Subcutaneous abdominal adipose tissue (tissue), 5 donors: Measurements from ENCODE around the gene PLA2G4F.

Experiments
- H3K27ac ChIP-seq: one replicate; pipeline ENCODE4 v1.7.0; 2013; ENCODE audit warnings: low read depth, mild to moderate bottlenecking, inconsistent platforms, low read length, moderate library complexity
- H3K27me3 ChIP-seq, 5 donors: one replicate each; pipeline ENCODE4 v1.7.0; 2013; ENCODE audit warnings: low read length in 5 of 5, inconsistent platforms in 1 of 5; ENCODE audit not compliant: control insufficient read depth in 5 of 5, insufficient read depth in 4 of 5
- H3K36me3 ChIP-seq, 5 donors: one replicate each; pipeline ENCODE4 v1.7.0; 2013; ENCODE audit warnings: low read length in 5 of 5; ENCODE audit not compliant: control insufficient read depth in 5 of 5, insufficient read depth in 5 of 5
- H3K4me1 ChIP-seq, 5 donors: one replicate each; pipeline ENCODE4 v1.7.0; 2013; ENCODE audit warnings: low read length in 5 of 5, mild to moderate bottlenecking in 3 of 5, moderate library complexity in 1 of 5; ENCODE audit not compliant: control insufficient read depth in 5 of 5, insufficient read depth in 5 of 5
- H3K4me3 ChIP-seq, 5 donors: one replicate each; pipeline ENCODE4 v1.7.0; 2013; ENCODE audit warnings: low read length in 5 of 5, low read depth in 1 of 5
- H3K9ac ChIP-seq, 5 donors: one replicate each; pipeline ENCODE4 v1.7.0; 2013; ENCODE audit warnings: low read length in 5 of 5, mild to moderate bottlenecking in 4 of 5, moderate library complexity in 3 of 5
- H3K9me3 ChIP-seq, 5 donors: one replicate each; pipeline ENCODE4 v1.7.0; 2013; ENCODE audit warnings: low read length in 5 of 5; ENCODE audit not compliant: control insufficient read depth in 5 of 5
- donor health status: healthy.
- donor health status: healthy.
- donor health status: healthy.
- donor health status: healthy.
- donor health status: healthy.

PLA2G4F gene

DNA sequence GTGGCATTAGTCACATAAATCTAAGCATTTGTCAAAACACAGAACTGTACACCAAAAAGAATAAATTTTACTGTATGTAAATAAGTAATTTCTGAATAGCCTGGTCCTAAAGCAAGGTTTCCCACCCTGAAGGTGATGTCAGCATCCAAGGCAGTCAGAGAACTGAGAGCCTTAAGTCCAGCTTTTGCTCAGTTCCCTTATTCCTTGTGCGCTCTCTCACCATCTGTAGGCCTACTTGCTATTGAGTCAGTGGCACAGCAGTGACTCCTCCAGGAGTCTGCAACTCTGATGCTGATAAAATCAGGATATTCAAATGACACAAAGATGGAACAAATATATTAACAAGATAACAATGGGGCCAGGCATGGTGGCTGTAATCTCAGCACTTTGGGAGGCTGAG is 29.4 kb upstream of the PLA2G4F start:
- no peak overlapping the region for H3K27ac ChIP-seq
- no peaks in the 10 kb centered on the region for H3K9me3 ChIP-seq
- H3K4me1 ChIP-seq = peaks cover 0 to 7% (median 0%) of the 10 kb centered on the region in 5 donors
- peaks cover 58 to 88% (median 80%) of the 10 kb centered on the region in 5 donors for H3K36me3 ChIP-seq
- no peaks in the 10 kb centered on the region for H3K27me3 ChIP-seq
- no peak overlapping the region for H3K9ac ChIP-seq
- no peak overlapping the region for H3K4me3 ChIP-seq

DNA sequence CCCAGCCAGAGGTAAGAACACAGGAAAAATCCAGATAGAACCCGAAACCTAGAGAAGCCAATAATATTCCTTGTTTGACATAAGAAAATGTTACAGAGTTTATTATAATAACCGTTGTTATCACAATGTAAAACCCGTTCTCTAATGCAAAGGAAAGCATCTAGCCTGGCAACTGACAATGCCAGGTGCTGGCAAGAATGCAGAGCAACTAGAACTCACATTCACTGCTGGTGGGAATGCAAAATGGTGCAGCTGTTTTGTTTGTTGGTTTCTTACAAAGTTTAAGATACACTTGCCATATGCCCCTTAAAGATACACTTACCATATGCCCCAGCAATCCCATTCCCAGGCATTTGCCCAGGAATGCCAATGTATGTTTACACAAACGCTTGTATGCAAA is 28.3 kb upstream of the PLA2G4F start:
- H3K4me1 ChIP-seq = peaks cover 0 to 7% (median 0%) of the 10 kb centered on the region in 5 donors
- H3K9me3 ChIP-seq = no peaks in the 10 kb centered on the region
- H3K36me3 ChIP-seq = peaks cover 63 to 84% (median 75%) of the 10 kb centered on the region in 5 donors
- H3K9ac ChIP-seq = no peak overlapping the region
- no peak overlapping the region for H3K4me3 ChIP-seq
- no peaks in the 10 kb centered on the region for H3K27me3 ChIP-seq
- H3K27ac ChIP-seq = no peak overlapping the region

DNA sequence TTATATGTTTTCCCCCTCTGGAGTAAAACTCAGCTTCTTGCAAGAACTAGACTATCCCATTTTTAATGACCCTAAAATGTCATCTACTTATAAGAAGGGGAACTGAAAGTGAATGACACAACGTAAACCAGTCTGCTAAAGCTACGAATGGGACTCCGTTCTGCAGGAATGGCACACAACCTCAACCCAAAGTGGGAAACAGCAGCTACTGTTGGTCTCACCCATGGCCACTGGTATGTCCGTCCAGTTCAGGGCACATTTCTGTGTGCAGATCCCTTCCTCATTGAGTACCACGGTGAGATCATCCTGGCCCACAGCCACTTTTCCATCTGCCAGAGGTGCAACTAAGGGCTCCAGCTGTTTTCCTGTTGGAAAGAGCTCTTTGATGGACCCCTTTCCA is 27.9 kb upstream of the PLA2G4F start:
- no peak overlapping the region for H3K4me3 ChIP-seq
- no peaks in the 10 kb centered on the region for H3K9me3 ChIP-seq
- no peak overlapping the region for H3K9ac ChIP-seq
- no peaks in the 10 kb centered on the region for H3K27me3 ChIP-seq
- peaks cover 66 to 85% (median 78%) of the 10 kb centered on the region in 5 donors for H3K36me3 ChIP-seq
- H3K4me1 ChIP-seq = peaks cover 0 to 7% (median 0%) of the 10 kb centered on the region in 5 donors
- no peak overlapping the region for H3K27ac ChIP-seq

DNA sequence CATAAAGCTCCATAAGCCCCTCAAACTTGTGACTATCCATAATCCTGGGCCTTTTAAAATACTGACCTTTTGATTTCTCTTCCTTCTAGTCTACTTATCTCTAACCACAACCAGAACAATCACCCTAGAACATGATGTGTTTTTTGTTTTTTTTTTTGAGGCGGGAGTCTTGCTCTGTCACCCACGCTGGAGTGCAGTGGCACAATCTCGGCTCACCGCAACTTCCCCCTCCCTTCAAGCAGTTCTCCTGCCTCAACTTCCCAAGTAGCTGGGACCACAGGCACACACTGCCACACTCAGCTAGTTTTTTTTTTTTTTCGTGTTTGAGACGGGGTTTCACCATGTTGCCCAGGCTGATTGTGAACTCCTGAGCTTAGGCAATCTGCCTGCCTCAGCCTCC is 26.5 kb upstream of the PLA2G4F start:
- Histone ChIP-seq H3K36me3 (peaks cover 62 to 84% (median 72%) of the 10 kb centered on the region in 5 donors), H3K4me1 (peaks cover 0 to 7% (median 0%) of the 10 kb centered on the region in 5 donors), H3K9ac (no peak overlapping the region), H3K27me3 (no peaks in the 10 kb centered on the region), H3K27ac (no peak overlapping the region), H3K4me3 (no peak overlapping the region), H3K9me3 (no peaks in the 10 kb centered on the region)

DNA sequence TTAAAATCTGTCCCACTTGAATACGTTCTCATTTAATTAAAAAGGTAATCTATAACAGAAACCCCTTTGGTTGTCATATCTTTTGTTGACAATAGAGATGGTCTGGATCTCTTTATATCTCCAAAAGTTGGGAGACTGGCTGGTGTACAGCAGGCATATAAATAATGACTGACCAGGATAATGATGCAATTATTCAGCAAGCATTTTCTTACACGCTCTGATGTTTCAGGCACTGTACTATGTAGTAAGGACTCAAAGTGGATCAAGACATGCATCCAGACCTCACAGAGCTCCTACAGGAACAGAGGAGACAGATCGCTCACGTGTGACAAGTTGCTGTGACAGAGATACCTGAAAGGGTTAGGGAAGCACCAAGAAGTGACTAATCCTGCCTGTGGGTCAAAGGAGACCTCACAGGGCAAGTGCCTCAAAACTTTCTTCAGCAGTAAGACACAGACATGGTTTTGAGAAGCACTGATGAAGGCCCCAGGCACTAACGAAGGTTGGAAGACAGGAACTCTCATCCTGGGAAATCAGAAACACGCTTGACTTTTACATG is 26.0 kb upstream of the PLA2G4F start:
- Histone ChIP-seq H3K36me3 (peaks cover 62 to 81% (median 70%) of the 10 kb centered on the region in 5 donors), H3K27ac (no peak overlapping the region), H3K9me3 (no peaks in the 10 kb centered on the region), H3K4me3 (no peak overlapping the region), H3K4me1 (peaks cover 0 to 7% (median 0%) of the 10 kb centered on the region in 5 donors), H3K9ac (no peak overlapping the region), H3K27me3 (no peaks in the 10 kb centered on the region)

DNA sequence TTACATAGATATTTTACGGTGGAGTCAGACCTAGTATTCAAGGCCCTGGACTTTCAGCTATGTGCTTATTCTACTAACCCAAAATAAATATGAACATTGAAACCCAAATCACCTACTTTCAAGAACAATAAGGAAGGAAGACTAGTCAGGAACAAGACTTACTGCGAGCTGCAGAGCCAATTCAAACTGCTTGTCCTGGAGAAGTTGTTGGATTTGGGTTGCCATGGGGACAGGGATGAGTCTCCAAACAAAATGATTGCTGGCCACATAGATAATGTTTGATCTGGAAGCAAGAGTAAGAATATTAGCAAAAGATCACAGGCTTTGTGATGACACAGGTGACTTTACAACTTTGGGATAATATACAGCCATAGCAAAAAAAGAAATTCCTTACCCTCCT is 21.6 kb upstream of the PLA2G4F start:
- H3K27me3 ChIP-seq = no peaks in the 10 kb centered on the region

DNA sequence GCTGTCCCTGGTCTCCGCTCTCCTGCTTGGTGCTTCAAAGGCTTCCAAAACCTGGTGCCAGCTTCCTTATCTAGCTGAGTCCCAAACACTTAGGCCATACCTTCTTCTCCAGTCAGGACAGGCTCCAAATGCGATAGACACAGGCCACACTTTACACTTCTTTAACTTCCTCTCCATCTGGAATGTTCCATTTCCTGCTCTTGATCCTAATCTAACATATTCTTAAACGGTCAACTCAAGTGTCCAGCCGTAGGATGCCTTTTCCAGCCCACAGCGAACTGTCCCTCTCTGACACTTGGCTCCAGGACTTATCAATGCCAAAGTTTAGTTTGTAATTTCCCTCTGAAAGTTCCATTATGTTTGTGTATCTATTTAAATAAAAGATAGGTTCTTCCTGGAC is 19.2 kb upstream of the PLA2G4F start:
- no peaks in the 10 kb centered on the region for H3K27me3 ChIP-seq
- H3K4me3 ChIP-seq = no peak overlapping the region
- H3K36me3 ChIP-seq = peaks cover 41 to 86% (median 71%) of the 10 kb centered on the region in 5 donors
- H3K4me1 ChIP-seq = peaks cover 0 to 31% (median 0%) of the 10 kb centered on the region in 5 donors
- no peaks in the 10 kb centered on the region for H3K9me3 ChIP-seq
- H3K9ac ChIP-seq = no peak overlapping the region
- peak overlapping the region; percentile 24 for H3K27ac ChIP-seq

More for the DNA sequence above, 21.6 kb upstream of the PLA2G4F start:
- H3K9me3 ChIP-seq = no peaks in the 10 kb centered on the region
- H3K9ac ChIP-seq = no peak overlapping the region
- peaks cover 47 to 77% (median 62%) of the 10 kb centered on the region in 5 donors for H3K36me3 ChIP-seq
- no peak overlapping the region for H3K4me3 ChIP-seq
- peaks cover 0 to 9% (median 0%) of the 10 kb centered on the region in 5 donors for H3K4me1 ChIP-seq
- no peak overlapping the region for H3K27ac ChIP-seq

DNA sequence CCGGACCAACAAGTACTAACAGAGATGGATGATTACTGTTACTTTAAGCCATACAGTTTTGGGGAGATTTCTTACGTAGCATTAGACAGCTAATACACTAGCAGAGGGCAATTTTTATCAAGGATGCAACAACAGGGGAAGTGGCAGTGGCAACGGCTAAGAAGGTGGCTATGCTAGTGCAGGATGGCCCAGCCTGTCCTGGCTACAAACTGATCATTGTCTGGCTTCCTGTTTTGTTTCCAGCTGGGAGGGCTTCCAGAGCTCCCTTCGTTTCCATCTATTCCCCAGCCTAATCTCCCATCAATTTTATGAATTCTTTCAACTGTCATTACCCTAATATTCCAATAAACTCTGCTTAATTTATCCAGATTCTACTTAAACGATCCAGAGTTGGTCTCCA is 16.0 kb upstream of the PLA2G4F start:
- H3K9ac ChIP-seq = peak overlapping the region in 1 of 5 donors; percentile 9
- peaks cover 0 to 31% (median 0%) of the 10 kb centered on the region in 5 donors for H3K4me1 ChIP-seq
- peaks cover 29 to 89% (median 72%) of the 10 kb centered on the region in 5 donors for H3K36me3 ChIP-seq
- H3K9me3 ChIP-seq = no peaks in the 10 kb centered on the region
- H3K27ac ChIP-seq = no peak overlapping the region
- no peaks in the 10 kb centered on the region for H3K27me3 ChIP-seq
- H3K4me3 ChIP-seq = no peak overlapping the region

DNA sequence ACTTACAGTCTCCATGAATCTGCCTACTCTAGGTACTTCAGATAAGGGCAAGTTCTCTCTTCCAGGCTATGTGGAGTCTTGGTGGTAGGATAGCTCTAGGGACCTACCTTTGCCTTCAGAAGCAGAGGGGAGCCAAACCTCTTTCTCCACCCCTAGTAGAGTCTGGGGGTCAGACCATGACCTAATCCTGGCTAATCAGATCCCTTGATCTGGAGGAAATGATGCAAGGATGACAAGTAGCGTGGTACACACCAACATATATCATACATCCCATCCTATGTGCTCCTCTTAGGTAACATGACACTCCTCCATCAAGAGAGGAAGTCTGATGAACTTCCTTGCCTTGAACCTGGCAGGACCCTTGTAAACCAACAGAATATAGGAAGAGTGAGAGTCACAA is 15.4 kb upstream of the PLA2G4F start:
- H3K27me3 ChIP-seq = no peaks in the 10 kb centered on the region
- H3K4me1 ChIP-seq = peaks cover 0 to 31% (median 0%) of the 10 kb centered on the region in 5 donors
- no peaks in the 10 kb centered on the region for H3K9me3 ChIP-seq
- H3K27ac ChIP-seq = no peak overlapping the region
- no peak overlapping the region for H3K9ac ChIP-seq
- H3K4me3 ChIP-seq = no peak overlapping the region
- H3K36me3 ChIP-seq = peaks cover 32 to 91% (median 72%) of the 10 kb centered on the region in 5 donors

DNA sequence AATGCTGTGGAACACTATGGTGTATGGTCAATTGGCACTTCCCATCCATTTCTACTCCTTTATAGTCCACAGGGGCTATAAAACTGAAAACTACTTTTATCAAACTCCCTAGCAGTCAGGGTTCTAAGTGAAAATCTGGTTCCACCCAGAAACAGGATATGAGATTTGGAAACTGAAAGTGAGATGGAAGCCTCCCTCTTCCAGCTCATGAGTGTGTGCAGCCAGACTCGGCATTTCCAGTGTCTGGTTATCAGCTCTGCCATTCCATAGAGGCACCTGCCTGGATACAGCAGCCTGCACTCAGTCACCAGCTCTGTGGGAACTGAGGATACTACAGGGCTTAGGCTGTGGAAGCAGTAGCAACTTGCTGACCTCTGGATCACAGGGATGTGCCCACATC is 14.7 kb upstream of the PLA2G4F start:
- Histone ChIP-seq H3K4me3 (no peak overlapping the region), H3K27ac (no peak overlapping the region), H3K9me3 (no peaks in the 10 kb centered on the region), H3K4me1 (peaks cover 0 to 31% (median 0%) of the 10 kb centered on the region in 5 donors), H3K27me3 (no peaks in the 10 kb centered on the region), H3K9ac (no peak overlapping the region), H3K36me3 (peaks cover 32 to 93% (median 76%) of the 10 kb centered on the region in 5 donors)
